HEK293 (cell line): ENCODE data around the gene IRAK2.

Experiments
- GLI2 ChIP-seq: fragments of 450-650 bp; formaldehyde crosslinking; IDR thresholded peaks from 2 replicates; pipeline ENCODE4; 2017; ENCODE audit warnings: missing biosample characterization, missing genetic modification characterization, low read depth, borderline replicate concordance
- REPIN1 ChIP-seq: fragments of 450-650 bp; formaldehyde crosslinking; IDR thresholded peaks from 2 replicates; pipeline ENCODE4 v1.5.1; 2017; ENCODE audit warnings: missing biosample characterization, missing genetic modification characterization, low read depth
- TCF7L2 ChIP-seq: IDR thresholded peaks from 2 replicates; pipeline ENCODE4 v1.6.1; 2011; ENCODE audit warnings: low read depth, mild to moderate bottlenecking, inconsistent platforms, low read length, moderate library complexity, borderline replicate concordance
- ZNF404 ChIP-seq: fragments of 450-650 bp; formaldehyde crosslinking; IDR thresholded peaks from 2 replicates; pipeline ENCODE4 v1.5.1; 2017; ENCODE audit warnings: missing biosample characterization, missing genetic modification characterization
- TF ChIP-seq, protein P1 (sequence below): fragments of 450-650 bp; formaldehyde crosslinking; IDR thresholded peaks from 2 replicates; pipeline ENCODE4 v1.5.1; 2016; ENCODE audit warnings: missing biosample characterization, missing genetic modification characterization

- no peak for TF ChIP-seq REPIN1 (tag by site-specific recombination)
- TF ChIP-seq, protein P1, sequence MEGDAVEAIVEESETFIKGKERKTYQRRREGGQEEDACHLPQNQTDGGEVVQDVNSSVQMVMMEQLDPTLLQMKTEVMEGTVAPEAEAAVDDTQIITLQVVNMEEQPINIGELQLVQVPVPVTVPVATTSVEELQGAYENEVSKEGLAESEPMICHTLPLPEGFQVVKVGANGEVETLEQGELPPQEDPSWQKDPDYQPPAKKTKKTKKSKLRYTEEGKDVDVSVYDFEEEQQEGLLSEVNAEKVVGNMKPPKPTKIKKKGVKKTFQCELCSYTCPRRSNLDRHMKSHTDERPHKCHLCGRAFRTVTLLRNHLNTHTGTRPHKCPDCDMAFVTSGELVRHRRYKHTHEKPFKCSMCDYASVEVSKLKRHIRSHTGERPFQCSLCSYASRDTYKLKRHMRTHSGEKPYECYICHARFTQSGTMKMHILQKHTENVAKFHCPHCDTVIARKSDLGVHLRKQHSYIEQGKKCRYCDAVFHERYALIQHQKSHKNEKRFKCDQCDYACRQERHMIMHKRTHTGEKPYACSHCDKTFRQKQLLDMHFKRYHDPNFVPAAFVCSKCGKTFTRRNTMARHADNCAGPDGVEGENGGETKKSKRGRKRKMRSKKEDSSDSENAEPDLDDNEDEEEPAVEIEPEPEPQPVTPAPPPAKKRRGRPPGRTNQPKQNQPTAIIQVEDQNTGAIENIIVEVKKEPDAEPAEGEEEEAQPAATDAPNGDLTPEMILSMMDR (tag by site-specific recombination), result no peak
- no peak for TF ChIP-seq ZNF404 (tag by site-specific recombination)
- TF ChIP-seq TCF7L2, result no peak
- TF ChIP-seq GLI2, result no peak
Observed at GRCh38 chr3:10260211-10260701, 95.5 kb downstream of the IRAK2 start.
